HG03095 (cell line): Measurements from ENCODE around the gene STAU1.
"Not testable (repeated sequence)": the region's sequence is repeated elsewhere in the genome, so short reads cannot be mapped to it uniquely, and the experiment has no call there.

Source experiments
- ATAC-seq: cut with Tn5 transposase; IDR thresholded peaks from one replicate; pipeline ENCODE4 v1.9.1; 2021; ENCODE audit warnings: moderate library complexity; ENCODE audit not compliant: unreplicated experiment

Gene STAU1

DNA sequence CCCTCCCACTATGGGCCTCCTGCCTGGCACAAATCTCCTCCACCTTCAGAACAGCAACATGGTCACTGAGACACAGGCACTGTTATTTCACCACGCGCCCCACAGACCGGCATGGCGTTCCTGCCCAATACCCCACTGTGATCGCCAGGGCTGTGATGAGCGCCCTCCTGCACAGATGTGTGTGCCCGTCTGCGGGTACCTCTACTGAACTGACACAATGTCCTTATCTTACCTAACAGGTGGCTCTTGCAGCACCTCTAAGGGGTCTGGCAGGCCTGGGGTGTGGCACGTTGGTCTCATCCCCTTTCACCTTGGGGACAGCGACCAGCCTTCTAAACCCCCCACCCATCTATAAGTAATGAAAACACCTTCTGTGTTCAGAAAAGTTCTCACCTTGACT is 64.2 kb downstream of the STAU1 start:
- ATAC-seq = no peak

DNA sequence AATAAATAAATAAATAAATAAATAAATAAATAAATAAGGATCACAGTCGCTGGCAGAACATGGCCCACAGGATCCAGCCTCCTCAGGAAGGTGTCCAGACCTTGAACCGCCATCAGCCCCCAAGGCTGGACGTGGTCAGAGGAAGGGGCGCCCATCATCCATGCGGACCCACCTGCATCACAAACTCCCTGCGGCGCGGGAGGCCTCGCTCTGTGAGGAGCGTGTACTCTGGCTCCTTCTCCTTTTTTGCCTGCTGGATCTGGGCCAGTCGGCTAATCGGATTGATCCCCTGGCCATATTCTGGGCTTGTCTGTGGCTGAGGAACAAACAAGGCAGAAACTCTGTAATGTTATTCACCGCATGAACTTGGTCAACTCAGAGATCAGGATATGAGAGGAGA is 65.2 kb downstream of the STAU1 start:
- ATAC-seq = no peak

DNA sequence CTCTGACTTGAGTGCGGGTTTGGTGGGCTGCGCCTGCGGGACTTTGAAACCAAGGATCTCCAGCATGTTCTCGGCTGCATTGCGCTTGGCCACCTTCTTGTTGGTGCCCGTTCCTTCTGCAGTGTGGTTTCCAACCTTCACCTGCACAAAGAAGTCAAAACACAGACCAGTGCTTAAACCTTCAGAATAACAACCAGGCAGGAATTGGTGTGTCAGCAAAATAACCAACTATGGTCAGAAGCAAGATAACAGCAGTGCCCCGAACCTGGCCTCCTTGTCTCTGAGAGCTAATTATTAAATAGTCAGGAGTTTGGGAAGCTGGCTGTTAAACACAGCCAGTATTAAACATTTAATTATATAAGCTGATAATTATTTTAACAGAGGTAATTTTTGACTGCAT is 68.1 kb downstream of the STAU1 start:
- ATAC-seq = no peak

DNA sequence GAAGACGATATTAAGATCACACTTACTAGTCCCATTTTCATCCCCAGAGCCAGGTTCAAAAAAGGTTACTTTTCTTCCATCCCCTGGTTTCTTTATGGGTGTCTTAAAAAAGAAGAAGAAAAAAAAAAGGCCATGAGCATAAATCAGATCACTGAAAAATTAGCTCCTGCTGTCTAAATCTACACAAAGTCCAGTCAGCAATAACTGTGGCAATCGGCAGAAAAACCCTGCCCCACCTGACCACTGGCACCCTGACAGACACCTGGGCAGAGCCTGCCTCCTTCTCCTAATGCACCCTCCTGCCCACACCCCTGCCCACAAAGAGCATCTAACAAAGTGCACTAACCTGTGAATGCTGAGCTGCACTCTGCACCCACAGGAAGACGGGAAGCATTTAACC is 69.8 kb downstream of the STAU1 start:
- no peak for ATAC-seq

DNA sequence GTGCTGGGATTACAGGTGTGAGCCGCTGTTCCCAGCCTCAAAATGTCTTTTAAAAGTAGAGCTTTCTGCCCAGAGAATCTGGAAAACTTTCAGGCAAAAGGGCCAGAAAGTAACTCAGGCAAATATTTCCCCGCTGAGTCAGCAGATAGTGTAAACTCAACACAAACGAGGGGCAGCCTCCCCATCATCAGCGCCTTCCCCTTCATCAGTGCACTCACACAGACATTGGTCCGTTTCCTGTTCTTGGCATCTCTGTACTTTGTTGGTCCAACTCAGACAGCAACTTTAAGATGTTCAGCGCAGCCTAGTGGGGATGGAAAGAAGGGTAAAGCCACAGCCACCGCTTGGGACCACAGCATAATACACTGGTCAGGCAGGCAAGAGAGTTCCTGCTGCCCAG is 72.6 kb downstream of the STAU1 start:
- ATAC-seq = no peak

DNA sequence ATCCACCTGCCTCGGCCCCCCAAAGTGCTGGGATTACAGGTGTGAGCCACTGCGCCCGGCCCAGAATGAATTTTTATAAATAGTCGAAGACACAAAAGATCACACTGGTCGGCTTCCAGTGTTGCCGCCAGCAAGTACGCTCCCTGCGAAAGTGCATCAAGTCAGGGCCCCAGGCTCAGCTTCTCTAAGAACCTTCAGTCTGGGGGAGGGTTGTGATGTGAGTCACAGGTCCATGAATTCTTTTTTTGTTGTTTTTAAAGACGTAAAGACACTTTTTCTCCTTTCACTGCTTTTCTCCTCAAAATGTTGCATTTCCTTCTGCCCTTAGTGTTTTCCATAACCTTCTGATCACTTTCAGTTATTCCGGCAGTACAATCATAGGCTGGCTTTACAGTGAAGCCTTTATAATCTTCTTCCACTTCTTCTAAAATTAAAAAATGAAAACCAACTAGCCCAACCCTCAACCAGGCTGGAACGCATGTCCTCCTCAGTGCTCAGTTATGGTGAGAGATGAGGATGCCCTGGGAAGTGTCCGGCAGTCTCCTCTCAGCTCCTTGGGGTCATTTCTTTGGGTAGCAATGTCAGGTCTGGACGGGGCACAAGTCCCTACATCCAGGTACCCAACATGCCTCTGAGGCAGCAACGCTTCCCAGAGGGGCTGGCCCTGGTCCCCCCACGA is 75.4 kb downstream of the STAU1 start:
- ATAC-seq = no peak

DNA sequence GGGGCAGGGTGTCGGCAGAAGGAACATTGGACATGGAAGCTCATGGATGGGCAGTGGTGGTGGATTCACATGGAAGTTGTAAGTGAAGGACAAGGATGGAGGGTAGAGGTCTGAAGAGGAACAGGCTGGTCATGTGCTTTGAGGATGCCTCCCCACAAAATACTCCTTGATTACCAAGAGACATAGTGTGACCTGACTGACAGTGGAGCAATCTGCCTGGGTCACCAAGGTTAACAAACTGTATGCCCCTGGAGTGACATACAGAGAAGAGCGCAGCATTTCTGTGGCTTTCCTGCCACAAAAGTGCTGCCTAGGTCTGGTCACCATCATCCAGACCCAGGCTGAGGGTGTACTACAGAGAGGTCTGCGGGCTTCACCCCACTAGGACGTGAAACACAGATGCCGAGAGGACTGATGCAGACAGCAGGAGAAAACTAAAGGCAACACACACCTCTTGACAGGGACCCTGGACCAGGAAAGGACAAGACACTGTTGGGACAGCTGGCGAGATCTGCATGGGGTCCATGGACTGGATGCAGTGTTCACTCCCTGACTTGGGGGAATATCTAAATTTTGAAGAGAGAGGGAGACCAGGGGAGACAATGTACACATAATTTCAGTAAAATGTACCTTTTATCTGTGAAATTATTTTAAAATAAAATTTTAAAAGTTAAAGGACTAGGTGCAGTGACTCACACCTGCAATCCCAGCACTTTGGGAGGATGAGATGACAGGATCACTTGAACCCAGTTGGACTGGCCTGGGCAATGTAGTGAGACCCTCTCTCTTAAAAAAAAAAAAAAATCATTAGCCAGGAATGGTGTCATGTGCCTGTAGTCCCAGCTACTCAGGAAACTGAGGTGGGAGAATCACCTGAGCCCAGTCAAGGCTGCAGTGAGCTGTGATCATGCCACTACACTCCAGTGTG is 77.1 kb downstream of the STAU1 start:
- no peak for ATAC-seq

DNA sequence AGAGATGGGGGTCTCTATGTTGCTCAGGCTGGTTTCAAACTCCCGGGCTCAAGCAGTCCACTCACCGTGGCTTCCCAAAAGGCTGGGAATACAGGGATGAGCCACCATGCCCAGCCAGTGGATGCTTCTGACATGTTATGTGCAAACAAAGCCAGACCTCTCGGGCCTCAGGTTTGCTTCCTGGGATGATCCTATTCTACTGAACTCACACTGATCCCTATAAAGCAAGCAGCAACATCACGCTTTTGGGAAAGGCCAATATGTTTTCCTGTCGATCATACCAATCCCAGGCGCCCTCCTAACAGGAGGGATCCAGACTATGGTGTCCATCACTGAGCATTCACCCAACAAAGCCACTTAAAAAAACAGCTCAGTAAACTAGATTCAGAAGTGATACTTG is 81.8 kb downstream of the STAU1 start:
- no peak for ATAC-seq

DNA sequence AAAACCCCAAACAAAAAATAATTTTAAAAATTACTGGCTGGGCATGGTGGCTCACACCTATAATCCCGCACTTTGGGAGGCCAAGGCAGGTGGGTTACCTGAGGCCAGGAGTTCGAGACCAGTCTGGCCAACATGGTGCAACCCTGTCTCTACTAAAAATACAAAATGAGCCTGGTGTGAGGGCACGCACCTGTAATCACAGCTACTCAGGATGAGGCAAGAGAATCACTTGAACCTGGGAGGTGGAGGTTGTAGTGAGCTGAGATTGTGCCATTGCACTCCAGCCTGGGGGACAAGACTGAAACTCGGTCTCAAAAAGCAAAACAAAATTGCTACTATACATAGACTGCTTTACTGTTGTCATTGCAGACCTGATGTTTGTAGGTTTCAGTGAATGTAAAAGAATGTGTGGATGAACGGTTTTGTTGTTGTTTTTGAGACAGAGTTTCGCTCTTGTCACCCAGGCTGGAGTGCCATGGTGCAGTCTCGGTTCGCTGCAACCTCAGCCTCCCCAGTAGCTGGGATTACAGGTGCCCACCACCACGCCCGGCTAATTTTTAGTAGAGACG is 83.1 kb downstream of the STAU1 start:
- not testable (repeated sequence) for ATAC-seq

DNA sequence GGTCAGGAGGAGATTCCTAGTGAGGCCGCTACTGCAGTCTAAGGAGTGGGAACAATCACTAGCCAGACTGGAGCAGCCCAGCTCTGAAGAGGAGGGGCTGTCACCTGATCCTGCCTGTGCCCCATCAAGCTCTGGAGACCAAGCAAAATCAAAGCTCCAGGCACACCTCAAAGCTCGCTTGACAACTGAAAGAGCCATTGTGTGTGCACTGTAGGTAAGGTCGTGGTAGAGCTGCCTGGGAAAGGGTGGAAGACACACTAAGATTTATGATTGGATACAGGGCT is 83.8 kb downstream of the STAU1 start:
- ATAC-seq = no peak

DNA sequence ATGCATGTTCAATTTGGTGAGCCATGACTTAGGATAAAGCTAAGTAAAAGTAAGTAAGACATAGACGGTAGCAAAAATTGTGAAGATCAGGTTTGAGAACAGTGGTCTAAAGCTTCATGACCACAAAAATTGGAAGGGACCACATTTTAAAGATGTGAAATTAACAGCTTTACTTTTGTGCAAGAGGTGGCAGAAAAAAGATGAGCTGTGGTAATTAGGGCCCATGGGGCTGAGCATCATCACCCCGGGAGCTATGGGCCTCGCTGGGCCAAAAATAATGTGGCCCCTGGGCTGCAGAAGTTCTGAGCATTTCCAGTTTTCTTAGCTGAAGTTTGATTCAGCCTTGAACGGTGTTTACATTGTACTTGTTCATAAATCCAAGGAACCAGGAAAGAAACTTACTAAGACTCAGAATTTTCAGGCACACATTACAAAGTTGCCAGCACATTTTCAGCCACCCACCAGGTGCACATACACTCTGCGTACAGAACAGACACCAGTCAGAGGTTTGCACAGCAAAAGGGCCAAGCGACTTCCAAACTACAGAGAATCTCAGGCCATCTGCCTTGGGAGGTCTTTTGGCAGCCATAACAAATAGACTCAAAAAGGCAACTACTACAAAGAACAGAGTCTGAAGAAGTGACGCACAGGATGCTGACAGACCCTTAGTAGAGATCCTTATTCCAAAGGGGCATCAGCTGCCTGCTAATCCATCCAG is 84.3 kb downstream of the STAU1 start:
- no peak for ATAC-seq

DNA sequence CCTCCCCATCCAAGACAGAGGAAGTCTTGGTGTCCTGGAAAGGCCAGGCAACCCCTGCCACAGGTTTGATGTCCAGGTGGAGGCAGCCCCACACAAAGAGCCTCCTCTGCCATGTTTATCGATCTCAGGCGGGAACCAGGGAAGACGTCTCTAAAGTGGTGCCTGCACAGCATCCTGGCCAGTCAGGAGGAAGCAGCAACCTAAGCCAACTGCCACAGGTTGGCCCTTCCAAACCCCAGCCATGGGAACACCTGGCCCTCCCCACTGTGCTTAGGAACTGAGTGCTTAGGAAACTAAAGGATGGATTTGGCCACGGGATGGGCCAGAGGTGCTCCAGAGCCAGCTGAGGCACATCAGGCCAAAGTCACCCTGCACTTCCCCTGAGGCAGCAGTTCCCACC is 85.1 kb downstream of the STAU1 start:
- ATAC-seq = no peak

DNA sequence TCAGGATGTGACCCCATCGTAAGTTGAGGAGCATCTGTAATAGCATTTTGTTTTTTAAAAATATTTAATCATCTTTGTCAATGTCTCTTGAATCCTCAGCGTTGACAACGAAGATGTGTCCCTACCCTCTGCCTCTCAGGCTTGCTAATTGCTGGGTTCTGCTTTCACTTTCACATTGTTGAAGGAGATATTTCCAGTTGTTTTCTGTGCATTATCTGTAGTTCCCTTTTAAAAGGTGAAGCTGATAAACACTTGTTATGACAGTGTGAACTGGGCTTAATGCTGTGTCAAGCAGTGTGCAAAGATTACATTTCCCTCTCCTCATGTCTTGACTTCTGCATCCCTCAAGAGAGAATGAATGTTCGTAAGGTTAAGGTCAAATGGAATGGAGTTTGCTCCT is 87.2 kb downstream of the STAU1 start:
- no peak for ATAC-seq

DNA sequence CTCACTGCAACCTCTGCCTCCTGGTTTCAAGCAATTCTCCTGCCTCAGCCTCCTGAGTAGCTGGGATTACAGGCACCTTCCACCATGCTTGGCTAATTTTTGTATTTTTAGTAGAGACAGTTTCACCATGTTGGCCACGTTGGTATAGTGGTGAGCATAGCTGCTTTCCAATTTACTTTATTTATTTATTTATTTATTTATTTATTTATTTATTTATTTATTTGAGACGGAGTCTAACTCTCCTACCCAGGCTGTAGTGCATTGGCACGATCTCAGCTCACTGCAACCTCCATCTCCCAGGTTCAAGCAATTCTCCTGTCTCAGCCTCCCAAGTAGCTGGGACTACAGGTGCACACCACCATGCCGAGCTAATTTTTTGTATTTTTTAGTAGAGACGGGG is 87.8 kb downstream of the STAU1 start:
- ATAC-seq = not testable (repeated sequence)

DNA sequence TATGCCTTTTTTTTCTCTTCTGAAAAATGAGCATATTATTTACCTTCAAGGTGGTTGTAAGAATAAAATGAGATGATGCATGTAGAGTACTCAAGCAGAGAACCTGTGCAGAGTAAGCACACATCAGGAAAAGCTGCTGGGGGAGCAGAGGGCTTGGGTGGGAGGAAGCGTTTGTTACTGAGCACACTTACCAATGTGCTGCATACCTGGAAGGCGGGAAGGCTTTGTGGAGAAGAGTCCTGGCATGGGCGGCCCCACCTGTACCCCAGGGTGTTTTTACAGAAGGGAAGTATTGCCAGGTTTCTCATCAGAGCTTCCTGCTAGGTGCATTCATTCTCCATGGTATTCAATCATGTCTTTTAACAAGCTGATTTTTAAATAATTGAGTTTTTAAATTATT is 89.1 kb downstream of the STAU1 start:
- no peak for ATAC-seq

DNA sequence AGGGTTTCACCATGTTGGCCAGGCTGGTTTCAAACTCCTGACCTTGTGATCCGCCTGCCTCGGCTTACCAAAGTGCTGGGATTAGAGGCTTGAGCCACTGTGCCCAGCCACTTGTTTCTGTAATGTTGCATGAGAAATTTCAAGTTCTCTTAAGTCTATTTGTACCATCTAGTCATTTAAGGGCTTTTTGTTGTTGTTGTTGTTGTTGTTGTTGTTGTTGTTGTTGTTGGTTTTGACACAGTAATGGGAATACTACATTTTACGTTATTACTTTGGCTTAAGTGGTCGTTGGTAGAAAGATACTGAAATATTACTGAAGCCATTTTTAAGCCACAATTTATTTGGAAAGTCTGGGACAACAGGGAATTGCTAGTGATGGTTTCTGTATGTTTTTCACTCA is 90.0 kb downstream of the STAU1 start:
- ATAC-seq = no peak

DNA sequence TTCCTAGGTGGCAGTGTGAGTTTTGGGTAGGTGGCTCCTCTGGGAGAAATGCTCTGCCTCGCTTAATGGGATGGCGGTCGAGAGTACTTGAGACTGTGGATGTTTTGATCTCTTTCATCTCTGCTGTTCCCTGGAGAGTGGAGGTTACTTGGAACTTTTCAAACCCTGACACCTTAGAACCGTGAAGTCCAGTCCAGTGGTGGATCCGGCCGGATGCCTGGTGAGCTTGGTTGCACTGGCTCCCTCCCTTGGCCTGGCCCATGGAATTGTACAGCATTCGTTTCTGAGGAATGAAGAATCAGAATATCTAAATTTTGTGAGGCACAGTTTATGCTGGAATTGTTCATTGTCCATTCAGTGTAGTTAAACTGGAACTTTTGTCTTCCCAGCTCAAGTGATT is 91.0 kb downstream of the STAU1 start:
- ATAC-seq = no peak

DNA sequence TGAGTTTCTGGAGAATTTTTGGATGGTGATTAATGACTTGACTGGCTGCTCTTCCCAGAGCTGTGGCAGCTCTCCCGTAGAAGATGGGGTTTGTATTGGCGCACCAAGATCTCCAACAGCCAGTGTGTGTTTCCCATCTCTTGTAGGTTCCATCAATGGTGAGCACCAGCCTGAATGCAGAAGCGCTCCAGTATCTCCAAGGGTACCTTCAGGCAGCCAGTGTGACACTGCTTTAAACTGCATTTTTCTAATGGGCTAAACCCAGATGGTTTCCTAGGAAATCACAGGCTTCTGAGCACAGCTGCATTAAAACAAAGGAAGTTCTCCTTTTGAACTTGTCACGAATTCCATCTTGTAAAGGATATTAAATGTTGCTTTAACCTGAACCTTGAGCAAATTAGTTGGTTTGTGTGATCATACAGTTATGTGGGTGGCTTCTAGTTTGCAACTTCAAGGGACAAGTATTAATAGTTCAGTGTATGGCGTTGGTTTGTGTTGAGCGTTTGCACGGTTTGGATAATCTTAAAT is 91.9 kb downstream of the STAU1 start:
- no peak for ATAC-seq

DNA sequence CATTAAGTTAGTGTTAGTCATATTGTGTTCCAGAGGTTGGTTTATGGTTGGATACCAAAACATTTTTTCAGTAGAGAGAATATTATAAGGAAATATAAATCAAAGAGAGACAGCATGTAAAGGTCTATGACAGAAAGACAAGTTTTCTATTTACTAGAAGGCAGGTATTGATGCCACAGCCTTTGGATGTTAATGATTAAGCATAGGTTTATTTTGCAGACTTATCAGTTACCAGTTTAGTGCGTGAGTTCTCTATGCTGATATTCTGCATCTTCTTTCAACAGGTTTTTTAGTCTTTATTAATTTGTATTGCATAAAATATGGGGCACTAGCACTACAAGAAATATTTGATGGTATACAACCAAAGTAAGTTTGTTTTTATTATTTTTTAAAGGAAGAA is 96.4 kb downstream of the STAU1 start:
- no peak for ATAC-seq

DNA sequence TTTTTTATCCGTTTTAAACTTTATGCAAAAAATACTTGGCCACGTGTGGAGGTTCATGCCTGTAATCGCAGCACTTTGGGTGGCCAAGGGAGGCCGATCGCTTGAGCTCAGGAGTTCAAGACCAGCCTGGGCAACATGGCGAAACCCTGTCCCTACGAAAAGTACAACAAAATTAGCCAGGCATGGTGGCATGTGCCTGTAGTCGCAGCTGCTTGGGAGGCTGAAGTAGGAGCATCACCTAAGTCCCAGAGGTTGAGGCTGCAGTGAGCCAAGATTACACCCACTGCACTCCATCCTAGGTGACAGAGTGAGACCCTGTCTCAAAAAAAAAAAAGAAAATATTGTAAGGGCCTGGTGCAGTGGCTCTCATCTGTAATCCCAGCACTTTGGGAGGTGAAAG is 97.0 kb downstream of the STAU1 start:
- ATAC-seq = no peak

DNA sequence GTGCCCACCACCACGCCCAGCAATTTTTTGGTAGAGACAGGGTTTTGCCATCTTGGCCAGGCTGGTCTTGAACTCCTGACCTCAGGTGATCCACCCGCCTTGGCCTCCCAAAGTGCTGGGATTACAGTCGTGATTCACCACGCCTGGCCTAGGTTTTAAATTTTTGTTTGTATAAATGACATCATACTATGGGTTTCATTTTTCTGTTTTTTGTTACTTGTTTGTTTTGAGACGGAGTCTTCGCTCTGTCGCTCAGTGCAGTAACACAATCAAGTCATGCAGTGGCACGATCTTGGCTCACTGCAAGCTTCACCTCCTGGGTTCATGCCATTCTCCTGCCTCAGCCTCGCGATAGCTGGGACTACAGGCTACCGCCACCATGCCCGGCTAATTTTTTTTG is 105.8 kb downstream of the STAU1 start:
- not testable (repeated sequence) for ATAC-seq
